Endothelial cell of umbilical vein (primary cell): ENCODE data around the gene SRGAP3.

ENCODE experiments used
- EZH2 ChIP-seq: IDR thresholded peaks from 2 replicates; pipeline ENCODE4 v1.6.1; 2012; ENCODE audit warnings: borderline replicate concordance, low read depth, mild to moderate bottlenecking, moderate library complexity, low read length, inconsistent platforms; ENCODE audit not compliant: severe bottlenecking
- FOS ChIP-seq: IDR thresholded peaks from 2 replicates; pipeline ENCODE4 v1.6.1; 2011; ENCODE audit warnings: mild to moderate bottlenecking, low read length, moderate library complexity, borderline replicate concordance; ENCODE audit not compliant: insufficient read depth
- MYC ChIP-seq: IDR thresholded peaks from one replicate; pipeline ENCODE4 v1.6.1; 2011; ENCODE audit warnings: mild to moderate bottlenecking, low read depth, low read length
- POLR2A ChIP-seq: IDR thresholded peaks from 2 replicates; pipeline ENCODE4 v1.6.1; 2012; ENCODE audit warnings: low read depth, mild to moderate bottlenecking, control low read depth, low read length
- POLR2AphosphoS5 ChIP-seq: IDR thresholded peaks from 2 replicates; pipeline ENCODE4 v1.6.1; 2012; ENCODE audit warnings: low read depth, mild to moderate bottlenecking, control low read depth, low read length, moderate library complexity; ENCODE audit not compliant: insufficient read depth
- TF ChIP-seq, protein P1 (sequence below), 2 donors: IDR thresholded peaks; 1 replicate in 1 of 2; 2 replicates in 1 of 2; pipeline ENCODE4 v1.5.1; 2011; ENCODE audit warnings: low read length in 2 of 2, mild to moderate bottlenecking in 2 of 2, moderate library complexity in 2 of 2, control low read depth in 1 of 2, inconsistent platforms in 1 of 2, low read depth in 1 of 2; ENCODE audit not compliant: insufficient read depth in 1 of 2; ENCODE audit errors: extremely low read depth in 1 of 2
- TF ChIP-seq, protein P2 (sequence below): IDR thresholded peaks from 2 replicates; pipeline ENCODE4 v1.6.1; 2011; ENCODE audit not compliant: insufficient read depth, insufficient read length

DNA sequence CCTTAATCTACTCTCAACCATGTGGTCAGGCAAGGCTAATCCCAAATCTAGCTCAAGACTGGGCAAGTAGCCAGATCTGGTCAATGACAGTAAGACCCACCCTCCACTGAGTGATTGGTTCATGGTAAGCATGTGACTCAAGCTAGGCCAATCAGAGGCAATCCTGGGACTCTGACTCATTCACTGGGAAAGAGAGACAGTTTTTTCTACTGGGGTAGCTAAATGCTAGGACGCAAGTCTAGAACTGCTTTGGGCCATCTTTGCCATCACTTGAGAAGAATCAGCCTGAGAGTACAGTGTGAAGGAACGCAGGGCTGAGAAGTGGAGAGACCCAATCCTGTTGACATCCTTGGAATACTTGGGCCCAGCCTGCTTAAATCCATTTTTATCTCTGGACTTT lies 276.8 kb downstream of the SRGAP3 start:
- TF ChIP-seq, protein P1, sequence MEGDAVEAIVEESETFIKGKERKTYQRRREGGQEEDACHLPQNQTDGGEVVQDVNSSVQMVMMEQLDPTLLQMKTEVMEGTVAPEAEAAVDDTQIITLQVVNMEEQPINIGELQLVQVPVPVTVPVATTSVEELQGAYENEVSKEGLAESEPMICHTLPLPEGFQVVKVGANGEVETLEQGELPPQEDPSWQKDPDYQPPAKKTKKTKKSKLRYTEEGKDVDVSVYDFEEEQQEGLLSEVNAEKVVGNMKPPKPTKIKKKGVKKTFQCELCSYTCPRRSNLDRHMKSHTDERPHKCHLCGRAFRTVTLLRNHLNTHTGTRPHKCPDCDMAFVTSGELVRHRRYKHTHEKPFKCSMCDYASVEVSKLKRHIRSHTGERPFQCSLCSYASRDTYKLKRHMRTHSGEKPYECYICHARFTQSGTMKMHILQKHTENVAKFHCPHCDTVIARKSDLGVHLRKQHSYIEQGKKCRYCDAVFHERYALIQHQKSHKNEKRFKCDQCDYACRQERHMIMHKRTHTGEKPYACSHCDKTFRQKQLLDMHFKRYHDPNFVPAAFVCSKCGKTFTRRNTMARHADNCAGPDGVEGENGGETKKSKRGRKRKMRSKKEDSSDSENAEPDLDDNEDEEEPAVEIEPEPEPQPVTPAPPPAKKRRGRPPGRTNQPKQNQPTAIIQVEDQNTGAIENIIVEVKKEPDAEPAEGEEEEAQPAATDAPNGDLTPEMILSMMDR (IDR thresholded peaks at IDR 0.05; ENCODE audit: extremely low read depth in 1 of 2, insufficient read depth in 1 of 2, low read depth in 1 of 2, low read length in 2 of 2), result no peak
- TF ChIP-seq FOS (no peak), POLR2A (no peak), POLR2AphosphoS5 (no peak), EZH2 (no peak), MYC (no peak)
- TF ChIP-seq, protein P2, sequence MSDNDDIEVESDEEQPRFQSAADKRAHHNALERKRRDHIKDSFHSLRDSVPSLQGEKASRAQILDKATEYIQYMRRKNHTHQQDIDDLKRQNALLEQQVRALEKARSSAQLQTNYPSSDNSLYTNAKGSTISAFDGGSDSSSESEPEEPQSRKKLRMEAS, result no peak
